Activated T-cell treated with anti-CD3 and anti-CD28 coated beads, Interleukin-2, amount 50 U/mL, for 1 hour (primary cell): ENCODE data around the gene ENPEP.
"Not testable (repeated sequence)": the region's sequence is repeated elsewhere in the genome, so short reads cannot be mapped to it uniquely, and the experiment has no call there.

ENCODE experiments used
- DNase-seq: peaks from one replicate; pipeline ENCODE4 v3.0.0-alpha.2; 2020

Gene ENPEP, protein sequence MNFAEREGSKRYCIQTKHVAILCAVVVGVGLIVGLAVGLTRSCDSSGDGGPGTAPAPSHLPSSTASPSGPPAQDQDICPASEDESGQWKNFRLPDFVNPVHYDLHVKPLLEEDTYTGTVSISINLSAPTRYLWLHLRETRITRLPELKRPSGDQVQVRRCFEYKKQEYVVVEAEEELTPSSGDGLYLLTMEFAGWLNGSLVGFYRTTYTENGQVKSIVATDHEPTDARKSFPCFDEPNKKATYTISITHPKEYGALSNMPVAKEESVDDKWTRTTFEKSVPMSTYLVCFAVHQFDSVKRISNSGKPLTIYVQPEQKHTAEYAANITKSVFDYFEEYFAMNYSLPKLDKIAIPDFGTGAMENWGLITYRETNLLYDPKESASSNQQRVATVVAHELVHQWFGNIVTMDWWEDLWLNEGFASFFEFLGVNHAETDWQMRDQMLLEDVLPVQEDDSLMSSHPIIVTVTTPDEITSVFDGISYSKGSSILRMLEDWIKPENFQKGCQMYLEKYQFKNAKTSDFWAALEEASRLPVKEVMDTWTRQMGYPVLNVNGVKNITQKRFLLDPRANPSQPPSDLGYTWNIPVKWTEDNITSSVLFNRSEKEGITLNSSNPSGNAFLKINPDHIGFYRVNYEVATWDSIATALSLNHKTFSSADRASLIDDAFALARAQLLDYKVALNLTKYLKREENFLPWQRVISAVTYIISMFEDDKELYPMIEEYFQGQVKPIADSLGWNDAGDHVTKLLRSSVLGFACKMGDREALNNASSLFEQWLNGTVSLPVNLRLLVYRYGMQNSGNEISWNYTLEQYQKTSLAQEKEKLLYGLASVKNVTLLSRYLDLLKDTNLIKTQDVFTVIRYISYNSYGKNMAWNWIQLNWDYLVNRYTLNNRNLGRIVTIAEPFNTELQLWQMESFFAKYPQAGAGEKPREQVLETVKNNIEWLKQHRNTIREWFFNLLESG

DNA sequence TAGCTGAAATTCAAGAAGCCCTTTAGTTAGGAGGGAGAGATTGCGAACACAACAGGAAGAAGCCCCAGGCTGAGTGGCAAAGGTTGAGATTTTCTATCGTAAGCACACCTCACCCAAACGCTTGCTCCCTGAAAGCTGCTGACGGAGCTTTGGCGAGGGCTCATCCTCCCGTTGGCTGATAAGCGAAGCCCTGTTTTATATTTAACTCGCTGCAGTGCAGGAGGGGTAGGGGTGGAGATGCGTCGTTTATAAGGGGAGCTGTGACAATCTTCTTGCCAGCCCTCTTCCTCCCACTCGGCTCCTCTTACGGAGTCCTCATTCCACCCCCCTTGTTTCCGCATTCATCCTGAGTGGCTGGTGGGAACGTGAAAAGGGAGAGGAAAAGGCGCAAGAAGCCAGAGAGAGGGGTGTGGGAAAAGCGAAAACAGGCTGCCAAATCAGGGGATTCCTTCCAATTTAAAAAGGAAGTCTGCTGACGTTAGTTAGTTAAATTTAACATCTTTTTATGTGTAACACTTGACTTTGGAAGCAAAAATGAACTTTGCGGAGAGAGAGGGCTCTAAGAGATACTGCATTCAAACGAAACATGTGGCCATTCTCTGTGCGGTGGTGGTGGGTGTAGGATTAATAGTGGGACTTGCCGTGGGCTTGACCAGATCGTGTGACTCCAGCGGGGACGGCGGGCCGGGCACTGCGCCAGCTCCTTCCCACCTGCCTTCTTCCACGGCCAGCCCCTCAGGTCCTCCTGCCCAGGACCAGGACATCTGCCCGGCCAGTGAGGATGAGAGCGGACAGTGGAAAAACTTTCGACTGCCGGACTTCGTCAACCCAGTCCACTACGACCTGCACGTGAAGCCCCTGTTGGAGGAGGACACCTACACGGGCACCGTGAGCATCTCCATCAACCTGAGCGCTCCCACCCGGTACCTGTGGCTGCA is at the start of gene ENPEP:
Gene ENPEP, plus strand, starts transcription at position 275 of the 938 bp plus-strand sequence. Its CDS starts 260 bp downstream, at position 535.
- no peak for DNase-seq

DNA sequence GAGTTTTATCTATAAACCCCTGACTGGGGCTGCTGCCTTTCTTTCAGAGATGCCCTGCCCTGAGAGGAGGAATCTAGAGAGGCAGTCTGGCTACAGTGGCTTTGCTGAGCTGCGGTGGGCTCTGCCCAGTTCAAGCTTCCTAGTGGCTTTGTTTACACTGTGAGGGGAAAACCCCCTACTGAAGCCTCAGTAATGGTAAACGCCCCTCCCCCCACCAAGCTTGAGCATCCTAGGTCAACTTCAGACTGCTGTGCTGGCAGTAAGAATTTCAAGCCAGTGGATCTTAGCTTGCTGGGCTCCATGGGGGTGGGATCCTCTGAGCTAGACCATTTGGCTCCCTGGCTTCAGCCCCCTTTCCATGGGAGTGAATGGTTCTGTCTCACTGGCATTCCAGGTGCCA is 44.1 kb upstream of the ENPEP start:
- not testable (repeated sequence) for DNase-seq

DNA sequence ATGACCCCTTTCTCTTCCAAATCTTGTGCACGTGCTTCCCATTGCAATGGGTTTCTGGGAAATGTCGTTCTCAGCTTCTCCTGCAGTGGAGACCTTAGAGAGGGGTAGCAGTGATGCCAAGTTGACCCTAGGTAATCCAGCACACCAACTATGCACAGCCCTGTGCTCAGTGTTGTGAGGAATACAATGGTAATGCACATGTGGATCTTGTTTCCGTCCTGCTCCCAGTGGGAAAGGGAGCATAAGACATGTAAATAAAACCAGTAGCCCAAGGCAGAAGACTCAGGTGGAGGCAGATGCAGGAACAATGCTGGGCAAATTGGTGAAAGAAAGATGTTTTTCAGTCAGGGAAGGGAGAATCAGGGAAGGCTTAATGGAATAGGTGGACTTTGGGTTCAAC is 38.7 kb upstream of the ENPEP start:
- DNase-seq, result not testable (repeated sequence)

DNA sequence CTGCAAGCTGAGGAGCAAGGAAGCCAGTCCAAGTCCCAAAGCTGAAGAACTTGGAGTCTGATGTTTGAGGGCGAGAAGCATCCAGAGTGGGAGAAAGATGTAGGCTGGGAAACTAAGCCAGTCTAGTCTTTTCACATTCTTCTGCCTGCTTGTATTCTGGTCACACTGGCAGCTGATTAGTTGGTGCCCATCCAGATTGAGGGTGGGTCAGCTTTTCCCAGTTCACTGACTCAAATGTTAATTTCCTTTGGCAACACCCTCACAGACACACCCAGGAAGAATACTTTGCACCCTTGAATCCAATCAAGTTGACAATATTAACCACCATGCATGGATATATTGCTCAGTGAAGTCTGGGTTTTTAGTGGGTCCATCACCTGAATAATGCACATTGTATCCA is 36.7 kb upstream of the ENPEP start:
- not testable (repeated sequence) for DNase-seq

DNA sequence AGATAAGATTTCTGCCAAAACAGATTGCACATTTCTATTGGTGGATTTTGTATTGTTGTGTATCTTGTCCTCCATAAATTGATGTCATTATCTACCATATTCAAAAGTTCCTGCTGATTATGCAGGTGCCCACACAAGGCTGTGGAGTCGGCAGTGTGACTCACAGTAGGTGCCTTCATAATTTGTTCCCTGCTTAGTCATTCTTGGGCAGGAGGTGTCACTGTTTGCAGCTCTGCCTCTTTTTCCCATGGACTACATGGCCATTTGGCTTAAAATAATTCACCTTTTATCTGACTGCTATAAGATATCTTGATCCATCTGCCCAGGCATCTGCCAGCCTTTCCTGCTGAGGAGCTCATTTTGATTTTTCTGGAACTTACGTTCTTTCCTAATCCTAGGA is 33.6 kb upstream of the ENPEP start:
- no peak for DNase-seq

DNA sequence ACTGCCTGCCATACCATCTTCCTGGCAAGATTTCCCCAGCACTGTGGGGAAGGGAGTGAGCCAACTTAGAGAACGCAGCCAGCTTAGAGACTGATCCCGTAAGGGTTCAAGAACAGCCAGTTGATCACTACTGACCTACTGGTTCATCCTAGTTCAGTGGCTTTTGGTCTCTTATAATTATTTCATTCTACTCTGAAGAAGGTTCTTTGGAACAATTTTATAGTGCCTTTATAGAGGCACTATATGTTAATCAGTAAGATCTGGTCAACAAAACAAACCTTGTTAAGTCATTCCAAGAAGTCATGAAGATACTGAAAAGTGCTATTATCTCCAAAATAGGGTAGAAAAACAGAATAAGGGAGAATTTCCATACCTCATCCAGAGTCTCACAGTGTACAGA is 33.2 kb upstream of the ENPEP start:
- no peak for DNase-seq

DNA sequence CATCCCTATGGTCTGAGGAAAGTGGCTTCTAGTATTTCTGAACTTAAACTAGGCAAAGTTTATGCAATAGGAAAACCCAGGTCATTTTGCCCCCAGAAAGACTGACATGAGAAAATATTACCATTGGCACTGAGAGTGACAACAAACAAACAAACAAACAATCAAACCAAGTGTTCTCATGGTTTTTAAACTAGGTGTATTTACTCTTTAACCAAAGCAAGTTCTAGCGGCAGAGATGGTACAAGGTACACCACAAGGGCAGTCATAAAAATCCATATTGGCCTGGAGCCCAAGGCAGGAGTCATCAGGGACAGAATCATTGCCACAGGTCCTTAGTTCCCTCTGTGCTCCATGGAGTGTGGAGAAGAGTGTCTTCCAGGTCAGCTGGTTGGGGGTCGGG is 26.0 kb upstream of the ENPEP start:
- DNase-seq, result no peak

DNA sequence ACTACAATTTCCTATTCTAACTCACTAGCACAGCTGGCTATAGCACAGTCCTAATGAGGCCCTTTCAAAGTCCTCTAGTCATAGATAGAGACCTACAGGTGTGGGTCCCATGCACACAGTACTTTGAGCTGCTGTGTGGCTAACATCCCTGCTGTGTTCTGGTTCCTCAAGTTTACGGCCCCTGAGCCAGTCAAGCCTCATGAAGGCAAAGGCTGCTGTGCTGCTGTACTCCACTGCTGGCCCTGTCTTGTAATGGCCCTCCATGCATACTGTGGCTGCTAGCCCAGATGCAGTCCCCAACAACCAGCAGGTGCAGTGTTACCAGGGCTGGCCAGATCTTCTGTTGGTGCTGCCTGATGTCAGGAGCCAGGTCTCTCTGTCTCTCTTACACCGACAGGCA is 23.4 kb upstream of the ENPEP start:
- no peak for DNase-seq

DNA sequence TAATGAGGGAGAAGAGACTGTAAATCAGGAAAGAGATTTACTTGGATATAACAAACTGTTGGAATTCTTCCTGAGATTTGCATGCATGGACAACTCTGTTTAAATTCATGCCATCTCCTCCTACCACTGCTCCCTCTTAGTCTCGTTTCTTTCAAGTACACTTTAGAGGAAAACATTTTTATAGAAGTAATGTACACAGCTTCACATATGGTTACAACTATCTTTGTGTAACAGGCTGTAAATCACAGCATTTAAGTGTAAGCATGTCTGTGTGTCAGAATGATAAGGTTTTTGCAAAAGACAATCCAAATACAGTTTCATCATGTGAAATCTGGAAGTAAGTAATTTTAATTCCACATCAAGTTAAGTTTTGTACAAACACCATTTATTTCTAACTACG is 21.5 kb upstream of the ENPEP start:
- no peak for DNase-seq

DNA sequence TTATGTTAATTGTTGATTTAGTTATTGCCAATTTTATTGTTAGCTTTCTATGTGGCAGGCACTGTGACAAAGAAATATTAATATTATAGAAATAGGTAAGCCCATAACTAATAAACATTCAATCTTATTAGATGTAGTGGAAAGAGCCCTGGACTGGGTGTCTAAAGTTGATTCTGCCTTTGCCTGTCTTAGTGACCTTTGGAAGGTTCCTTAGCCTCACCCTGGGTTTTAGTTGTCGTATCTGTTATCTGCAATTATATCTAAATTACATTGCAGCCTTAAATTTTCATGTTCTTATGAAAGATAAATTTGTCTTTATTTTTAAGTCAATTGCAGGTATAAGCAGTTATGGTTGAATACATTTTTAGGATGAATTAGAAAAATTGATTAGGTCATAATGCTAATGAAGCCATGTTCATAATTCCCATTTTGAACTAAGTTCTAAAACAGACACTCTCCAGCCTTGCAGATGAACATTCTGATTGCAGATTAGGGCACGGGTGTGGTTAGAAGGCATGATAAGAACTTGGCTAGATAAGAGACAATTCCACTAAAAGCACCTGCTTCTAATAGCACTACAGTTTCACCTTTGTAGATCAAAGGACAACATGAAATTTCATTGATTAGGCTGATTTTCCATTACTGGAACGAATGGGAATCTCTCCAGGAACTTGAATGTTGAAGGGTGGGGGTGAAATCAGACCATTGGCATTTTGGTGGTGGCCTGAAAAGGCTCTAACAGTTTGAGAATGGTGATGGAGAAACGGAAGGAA is 17.3 kb upstream of the ENPEP start:
- no peak for DNase-seq

DNA sequence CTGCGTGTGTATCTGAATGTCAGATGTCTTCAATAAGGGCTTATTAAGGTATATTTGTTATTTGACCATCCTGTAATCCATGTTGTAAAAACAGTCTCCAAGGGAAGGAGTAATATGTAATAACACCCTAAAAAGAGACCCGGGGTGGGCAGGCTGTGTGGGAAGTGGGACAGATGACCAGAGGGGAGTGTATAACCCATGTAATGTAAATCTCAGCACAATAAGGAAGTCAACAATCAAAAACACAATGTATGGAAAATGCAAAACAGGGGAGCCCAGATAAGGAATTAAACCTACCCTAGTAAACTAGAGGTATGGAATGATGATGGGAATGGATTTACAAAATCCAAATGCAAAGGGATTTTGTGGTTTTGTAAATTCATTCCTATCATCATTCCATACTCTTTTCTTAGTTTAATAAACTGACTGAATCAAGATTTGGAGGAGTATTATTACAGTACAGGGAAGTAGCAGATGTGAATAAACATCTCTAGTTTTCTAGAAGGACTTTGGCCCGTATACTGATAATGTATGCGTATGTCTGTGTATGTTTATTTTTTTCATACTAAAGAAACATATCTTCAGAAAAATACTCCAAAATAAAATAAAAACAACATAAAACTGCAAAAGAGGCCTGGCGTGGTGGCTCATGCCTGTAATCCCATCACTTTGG is 15.7 kb upstream of the ENPEP start:
- DNase-seq, result no peak

DNA sequence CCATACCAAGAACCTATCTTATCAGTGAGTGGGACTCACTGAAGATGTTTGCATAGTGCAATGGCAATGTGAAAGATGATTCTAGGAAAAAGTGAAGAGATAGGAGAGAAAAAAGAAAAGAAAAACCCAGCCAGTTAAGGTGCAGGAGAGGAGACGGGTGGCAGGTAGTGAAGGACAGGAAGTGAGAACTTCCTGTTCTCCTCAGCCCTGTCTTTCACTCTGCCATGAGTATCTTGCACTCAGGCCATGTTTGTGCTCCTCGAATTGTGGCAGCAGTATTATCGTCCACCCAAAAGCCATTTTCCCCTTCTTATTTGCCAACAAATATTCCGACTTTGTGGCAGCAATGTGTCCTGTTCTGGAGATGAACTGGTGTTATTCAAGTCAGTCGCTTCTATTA is 8.6 kb upstream of the ENPEP start:
- no peak for DNase-seq

DNA sequence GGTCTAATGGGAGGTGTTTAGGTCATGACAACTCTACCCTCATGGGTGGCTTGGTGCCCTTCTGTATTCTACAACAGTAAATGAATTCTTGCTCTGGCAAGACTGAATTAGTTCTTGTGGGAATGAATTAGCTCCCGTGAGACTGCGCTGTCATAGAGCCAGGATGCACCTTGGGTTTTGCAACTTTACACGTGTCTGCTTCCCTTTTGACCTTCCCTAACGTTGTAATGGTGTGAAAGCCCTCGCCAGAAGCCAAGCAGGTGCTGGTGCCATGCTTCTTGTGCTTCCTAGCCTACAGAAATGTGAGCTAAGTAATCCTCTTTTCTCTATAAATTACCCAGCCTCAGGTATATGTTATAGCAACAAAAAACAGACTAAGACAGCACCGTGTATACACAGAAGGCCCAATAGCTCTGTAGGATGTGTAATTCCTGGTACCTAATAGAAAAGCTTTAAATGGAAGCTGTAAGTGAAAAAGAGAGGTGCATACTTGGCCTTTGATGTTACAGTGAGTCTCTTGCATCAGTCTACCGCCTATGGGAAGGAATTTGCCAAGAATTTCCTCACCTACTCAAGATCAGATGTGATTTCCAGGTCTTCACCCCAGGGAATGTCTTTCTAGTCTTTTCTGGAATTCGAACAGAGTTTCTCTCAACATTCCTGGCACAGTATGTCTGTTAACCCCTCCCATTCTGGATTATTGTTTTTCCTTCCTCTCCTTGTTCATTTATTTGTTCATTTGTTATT is 3.2 kb upstream of the ENPEP start:
- no peak for DNase-seq

DNA sequence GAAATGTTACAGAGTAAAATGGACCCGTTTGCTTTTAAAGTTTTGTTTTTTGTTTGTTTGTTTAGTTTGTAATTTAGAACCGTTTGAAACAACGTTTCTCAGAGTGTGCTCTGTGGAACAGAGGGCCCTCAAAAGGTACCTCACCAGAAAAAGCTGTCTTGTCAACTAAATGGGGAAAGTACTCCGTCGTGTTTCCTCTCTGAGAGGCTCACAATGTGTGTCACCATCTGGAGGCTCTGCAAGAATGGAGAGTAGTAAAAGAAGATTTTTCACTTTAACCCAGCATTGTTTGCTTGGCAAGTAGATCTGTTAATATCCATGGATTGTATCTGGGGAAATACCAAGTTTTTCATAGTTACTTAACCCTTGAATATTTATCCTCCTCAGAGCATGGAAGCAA is 1.5 kb upstream of the ENPEP start:
- no peak for DNase-seq

DNA sequence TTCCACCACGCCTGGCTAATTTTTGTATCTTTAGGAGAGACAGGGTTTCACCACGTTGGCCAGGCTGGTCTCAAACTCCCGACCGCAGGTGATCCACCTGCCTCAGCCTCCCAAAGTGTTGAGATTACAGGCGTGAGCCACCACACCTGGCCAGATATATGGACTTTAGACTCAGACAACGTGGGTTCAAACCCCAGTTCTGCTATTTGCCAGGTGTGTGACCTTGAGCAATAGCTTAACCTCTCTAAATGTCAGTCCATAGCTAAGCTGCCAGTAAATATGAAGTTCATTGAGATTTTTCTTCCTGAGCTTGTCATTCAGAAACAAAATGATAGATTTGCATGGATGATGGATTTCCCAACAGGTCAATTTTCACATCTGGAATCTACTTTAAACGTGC is 875 bp upstream of the ENPEP start:
- not testable (repeated sequence) for DNase-seq

DNA sequence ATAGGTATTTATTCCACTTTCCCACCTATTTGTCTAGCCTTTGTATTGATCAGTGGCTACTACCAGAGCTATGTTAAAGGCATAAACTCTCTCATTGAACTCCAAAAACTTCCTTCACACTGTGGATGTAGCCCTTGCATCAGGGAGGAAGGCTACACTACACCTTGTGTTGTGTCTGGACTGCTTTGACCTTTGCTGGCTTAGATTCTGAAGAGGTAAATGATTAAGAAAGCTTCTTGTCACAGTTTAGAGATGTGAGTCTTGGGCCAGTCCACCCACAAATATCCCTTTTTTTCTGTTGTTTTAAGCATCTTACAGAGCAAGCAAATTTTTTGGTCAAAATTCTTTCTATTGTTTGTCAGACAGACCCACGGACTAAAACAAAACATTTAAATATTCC is 1.9 kb downstream of the ENPEP start:
- DNase-seq, result no peak

DNA sequence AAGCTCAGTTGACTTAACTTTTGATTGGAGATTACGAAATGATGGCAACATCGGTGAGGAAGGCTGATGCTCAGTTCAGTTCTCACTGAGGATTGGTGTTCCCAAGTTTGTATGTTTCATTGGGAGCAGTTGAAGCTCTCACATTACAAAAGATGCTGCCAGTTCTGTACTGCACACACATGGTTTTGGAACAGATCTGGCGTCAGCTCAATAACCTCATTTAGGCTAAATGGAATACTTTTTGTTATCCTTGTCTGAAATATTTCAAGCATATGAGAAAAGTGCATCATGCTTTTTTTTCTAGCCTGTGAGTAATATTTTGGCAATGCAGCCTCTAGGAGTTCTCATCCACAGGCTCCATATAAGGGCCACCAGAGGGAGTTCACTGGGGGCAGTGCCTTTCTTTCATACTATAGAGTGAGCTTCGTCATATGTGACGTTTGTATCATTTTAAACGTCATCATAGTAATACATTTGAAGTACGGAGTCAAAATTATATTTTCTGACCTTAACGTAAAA is 4.1 kb downstream of the ENPEP start:
- DNase-seq, result no peak

DNA sequence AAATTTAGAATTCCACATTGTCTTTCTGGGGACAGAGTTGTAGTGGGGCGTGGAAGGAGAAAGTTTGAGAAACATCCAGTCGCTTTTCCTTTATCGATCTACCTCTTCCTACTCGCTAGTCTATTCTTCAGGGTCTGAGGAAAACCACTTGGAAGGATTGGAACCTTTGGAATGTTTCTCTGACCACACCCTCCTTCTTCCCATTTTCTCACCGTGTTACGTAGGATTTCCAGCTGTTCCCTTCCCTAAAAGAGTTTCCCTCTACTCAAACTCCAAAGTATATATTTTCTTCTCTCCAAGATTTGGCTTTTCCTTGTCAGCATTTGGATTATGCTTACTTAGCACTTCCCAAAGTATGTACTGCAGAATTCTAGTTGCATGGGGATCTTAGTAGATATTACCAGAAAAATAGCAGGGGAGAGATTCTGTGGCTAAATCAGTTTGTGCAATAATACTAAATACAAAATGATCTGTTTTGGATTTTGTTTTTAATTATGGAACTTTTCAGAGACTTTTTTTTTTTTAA is 4.9 kb downstream of the ENPEP start:
- no peak for DNase-seq

DNA sequence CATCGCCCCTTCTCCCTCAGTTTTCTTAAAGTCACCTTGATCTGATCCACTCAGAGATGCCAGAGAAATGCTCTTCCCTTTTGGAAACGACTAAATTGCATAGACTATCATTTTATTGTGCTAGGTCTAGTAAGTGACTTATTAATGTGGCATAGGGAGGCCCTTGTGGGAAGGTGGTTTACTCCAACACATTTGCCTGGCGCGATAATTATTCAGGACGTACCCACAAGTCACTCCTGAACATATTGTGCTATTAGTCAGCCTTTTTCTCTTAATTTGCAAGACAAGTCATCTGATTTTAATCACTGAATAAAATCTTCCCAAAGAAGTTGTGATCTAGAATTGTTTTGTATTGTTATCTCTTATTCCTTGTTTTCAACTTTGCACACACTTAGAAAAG is 7.6 kb downstream of the ENPEP start:
- no peak for DNase-seq

DNA sequence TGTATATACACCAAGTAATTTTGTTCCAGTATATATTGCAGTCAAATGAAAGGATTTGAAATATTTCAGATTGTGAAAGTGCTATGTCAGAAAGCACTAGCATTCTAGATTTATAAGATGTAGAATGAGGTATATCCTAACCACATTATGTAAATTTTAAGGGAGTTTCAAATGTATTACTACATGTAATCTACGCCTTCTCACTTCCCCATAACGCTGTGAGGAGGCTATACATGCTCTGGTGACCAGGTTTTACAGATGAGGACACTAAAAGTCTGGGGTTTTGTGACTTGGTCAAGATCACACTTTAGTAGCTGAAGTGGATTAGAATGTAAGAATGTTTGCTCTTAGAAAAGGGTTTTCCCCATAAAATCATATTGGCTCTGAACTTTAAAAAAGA is 8.1 kb downstream of the ENPEP start:
- no peak for DNase-seq
